CD14-positive monocyte (primary cell): ENCODE measurements around the gene PLEKHG1. TPM values are rescaled to one million over a fixed set of nuclear protein-coding genes. Genes with fewer than 3 reads are reported as not detected.

Source experiments
- DNase-seq, 3 donors: peaks; one replicate each; pipeline ENCODE4 v3.0.0-alpha.2; 2011 to 2022
- H2AFZ ChIP-seq: 2 replicates; pipeline ENCODE4 v1.6.0; 2012; ENCODE audit warnings: mild to moderate bottlenecking, low read depth, low read length, inconsistent platforms; ENCODE audit not compliant: insufficient read depth, poor library complexity, severe bottlenecking
- H3K27ac ChIP-seq, 2 donors: 1 replicate in 1 of 2; 2 replicates in 1 of 2; pipeline ENCODE4 v1.5.1; 2012 to 2013; ENCODE audit warnings: low read length in 2 of 2, control low read depth in 1 of 2, inconsistent platforms in 1 of 2, low read depth in 1 of 2, mild to moderate bottlenecking in 1 of 2
- H3K27me3 ChIP-seq, 2 donors: one replicate each; pipeline versions ENCODE4 v1.6.0 to v1.6.1; 2011 to 2013; ENCODE audit warnings: low read length in 2 of 2; ENCODE audit not compliant: control insufficient read depth in 2 of 2, insufficient read depth in 2 of 2
- H3K36me3 ChIP-seq, 2 donors: replicated peaks in 1 of 2; 1 replicate in 1 of 2; 2 replicates in 1 of 2; pipeline versions ENCODE4 v1.5.1 to v1.6.1; 2012 to 2013; ENCODE audit warnings: low read length in 2 of 2, control low read depth in 1 of 2, inconsistent platforms in 1 of 2, mild to moderate bottlenecking in 1 of 2; ENCODE audit not compliant: insufficient read depth in 2 of 2, control insufficient read depth in 1 of 2
- H3K4me1 ChIP-seq, 2 donors: 1 replicate in 1 of 2; 2 replicates in 1 of 2; pipeline versions ENCODE4 v1.5.1 to v1.6.1; 2012 to 2013; ENCODE audit warnings: low read length in 2 of 2, control low read depth in 1 of 2, inconsistent platforms in 1 of 2, mild to moderate bottlenecking in 1 of 2, moderate library complexity in 1 of 2; ENCODE audit not compliant: insufficient read depth in 2 of 2, control insufficient read depth in 1 of 2
- H3K4me2 ChIP-seq: replicated peaks from 2 replicates; pipeline ENCODE3; 2012; ENCODE audit warnings: low read length, moderate library complexity, mild to moderate bottlenecking; ENCODE audit not compliant: poor library complexity, severe bottlenecking; ENCODE audit errors: extremely low read depth
- H3K4me3 ChIP-seq, 3 experiments: fragments of 200-600 bp in 1 of 3; sonication (generic) in 1 of 3; replicated peaks in 1 of 3; 1 replicate in 2 of 3; 2 replicates in 1 of 3; pipeline ENCODE4 v1.5.1; 2011 to 2013; ENCODE audit warnings: low read length in 3 of 3, mild to moderate bottlenecking in 3 of 3, control low read depth in 2 of 3, low read depth in 2 of 3, inconsistent platforms in 1 of 3, moderate library complexity in 1 of 3
- H3K79me2 ChIP-seq: 2 replicates; pipeline ENCODE4 v1.6.0; 2012; ENCODE audit warnings: mild to moderate bottlenecking, control low read depth, inconsistent platforms, low read length, moderate library complexity; ENCODE audit not compliant: insufficient read depth
- H3K9ac ChIP-seq: 2 replicates; pipeline ENCODE4 v1.6.0; 2017; ENCODE audit warnings: low read length, mild to moderate bottlenecking; ENCODE audit not compliant: insufficient read depth, poor library complexity, severe bottlenecking
- H3K9me3 ChIP-seq, 2 donors: replicated peaks in 1 of 2; 1 replicate in 1 of 2; 2 replicates in 1 of 2; pipeline versions ENCODE4 v1.5.1 to v1.6.1; 2012 to 2013; ENCODE audit warnings: low read length in 2 of 2, control low read depth in 1 of 2; ENCODE audit not compliant: control insufficient read depth in 1 of 2, insufficient read depth in 1 of 2
- H4K20me1 ChIP-seq: 2 replicates; pipeline ENCODE4 v1.6.0; 2012; ENCODE audit warnings: mild to moderate bottlenecking, low read length, control low read depth, moderate library complexity; ENCODE audit not compliant: insufficient read depth
- H3K27ac Mint-ChIP-seq, 7 donors: one replicate each; pipeline ENCODE4 v1.8.0; 2020; ENCODE audit warnings: mild to moderate bottlenecking in 7 of 7, mixed read lengths in 7 of 7, moderate library complexity in 6 of 7, inconsistent platforms in 2 of 7
- H3K27me3 Mint-ChIP-seq, 3 donors: one replicate each; pipeline ENCODE4 v1.8.0; 2021 to 2022; ENCODE audit warnings: low read depth in 3 of 3, mild to moderate bottlenecking in 3 of 3, mixed read lengths in 3 of 3, moderate library complexity in 3 of 3, inconsistent platforms in 1 of 3
- H3K36me3 Mint-ChIP-seq, 2 donors: one replicate each; pipeline ENCODE4 v1.8.0; 2020; ENCODE audit warnings: mixed read lengths in 2 of 2, inconsistent platforms in 1 of 2, mild to moderate bottlenecking in 1 of 2
- H3K4me1 Mint-ChIP-seq: one replicate; pipeline ENCODE4 v1.8.0; 2020; ENCODE audit warnings: mild to moderate bottlenecking, mixed read lengths
- H3K4me3 Mint-ChIP-seq, 2 donors: one replicate each; pipeline ENCODE4 v1.8.0; 2020; ENCODE audit warnings: mild to moderate bottlenecking in 2 of 2, mixed read lengths in 2 of 2, moderate library complexity in 1 of 2
- H3K9me3 Mint-ChIP-seq, 7 donors: one replicate each; pipeline ENCODE4 v1.8.0; 2020 to 2022; ENCODE audit warnings: mixed read lengths in 7 of 7, mild to moderate bottlenecking in 6 of 7, moderate library complexity in 6 of 7, inconsistent platforms in 2 of 7
- WGBS: methylation state at CpG from one replicate; pipeline ENCODE4 v1.1.5; 2013; ENCODE audit warnings: missing lambda C conversion rate; ENCODE audit not compliant: insufficient coverage; 5-methylcytosine and 5-hydroxymethylcytosine counted together
- intact Hi-C, 2 donors: fragments of 100-400 bp; cut with micrococcal nuclease; formaldehyde crosslinking; loops; one replicate each; pipeline versions ENCODE4 v1.15.0 to v1.15.1; 2023
- polyA plus RNA-seq, 3 donors: library from polyadenylated mRNA; depleted of rRNA in 1 of 3; unstranded in 2 of 3; stranded (reverse) in 1 of 3; fragments of 300-500 nt in 2 of 3; fragments of >200 nt in 1 of 3; fragmentation: Illumina TruSeq in 2 of 3; gene quantifications; 1 replicate in 2 of 3; 2 replicates in 1 of 3; pipeline ENCODE4 v1.2.3, GENCODE V29; 2012 to 2021
- TF ChIP-seq, protein P1 (sequence below): fragments of 200-600 bp; IDR thresholded peaks from one replicate; pipeline ENCODE4 v1.8.0; 2022; ENCODE audit warnings: antibody characterized with exemption, mild to moderate bottlenecking

PLEKHG1 gene
- polyA plus RNA-seq, 3 donors: 0.02 to 0.15 (median 0.08) TPM

GRCh38 chr6:150579611-150580010 is 20.1 kb upstream of the PLEKHG1 start:
- Histone ChIP-seq H2AFZ (no peak overlapping the region), H3K9me3 (no peaks in the 10 kb centered on the region), H3K4me1 (peaks cover 0 to 1% of the 10 kb centered on the region in 2 donors), H3K36me3 (no peaks in the 10 kb centered on the region), H3K27ac (no peak overlapping the region), H3K79me2 (no peaks in the 10 kb centered on the region), H3K9ac (no peak overlapping the region), H3K27me3 (peaks cover 0 to 18% of the 10 kb centered on the region in 2 donors), H3K4me3 (no peak overlapping the region), H4K20me1 (no peaks in the 10 kb centered on the region), H3K4me2 (no peak overlapping the region)
- Mint-ChIP-seq H3K27me3 (peaks cover 29 to 57% (median 31%) of the 10 kb centered on the region in 3 donors), H3K9me3 (peaks cover 0 to 2% (median 0%) of the 10 kb centered on the region in 7 donors), H3K27ac (no peak overlapping the region), H3K4me1 (peaks cover 2% of the 10 kb centered on the region), H3K36me3 (no peaks in the 10 kb centered on the region), H3K4me3 (no peak overlapping the region)
- TF ChIP-seq, protein P1, sequence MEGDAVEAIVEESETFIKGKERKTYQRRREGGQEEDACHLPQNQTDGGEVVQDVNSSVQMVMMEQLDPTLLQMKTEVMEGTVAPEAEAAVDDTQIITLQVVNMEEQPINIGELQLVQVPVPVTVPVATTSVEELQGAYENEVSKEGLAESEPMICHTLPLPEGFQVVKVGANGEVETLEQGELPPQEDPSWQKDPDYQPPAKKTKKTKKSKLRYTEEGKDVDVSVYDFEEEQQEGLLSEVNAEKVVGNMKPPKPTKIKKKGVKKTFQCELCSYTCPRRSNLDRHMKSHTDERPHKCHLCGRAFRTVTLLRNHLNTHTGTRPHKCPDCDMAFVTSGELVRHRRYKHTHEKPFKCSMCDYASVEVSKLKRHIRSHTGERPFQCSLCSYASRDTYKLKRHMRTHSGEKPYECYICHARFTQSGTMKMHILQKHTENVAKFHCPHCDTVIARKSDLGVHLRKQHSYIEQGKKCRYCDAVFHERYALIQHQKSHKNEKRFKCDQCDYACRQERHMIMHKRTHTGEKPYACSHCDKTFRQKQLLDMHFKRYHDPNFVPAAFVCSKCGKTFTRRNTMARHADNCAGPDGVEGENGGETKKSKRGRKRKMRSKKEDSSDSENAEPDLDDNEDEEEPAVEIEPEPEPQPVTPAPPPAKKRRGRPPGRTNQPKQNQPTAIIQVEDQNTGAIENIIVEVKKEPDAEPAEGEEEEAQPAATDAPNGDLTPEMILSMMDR: no peak
- no peak for DNase-seq
- WGBS: 100% methylated on average over 2 of the region's 4 CpGs
- intact Hi-C loops: no loop called here

- intact Hi-C loops: no loop called here
- H3K4me2 ChIP-seq: no peak overlapping the region
Observed at GRCh38 chr6:150580489-150580888, 19.2 kb upstream of the PLEKHG1 start.

More at GRCh38 chr6:150580489-150580888, 19.2 kb upstream of the PLEKHG1 start:
- Histone ChIP-seq H4K20me1 (no peaks in the 10 kb centered on the region), H3K27ac (no peak overlapping the region), H3K79me2 (no peaks in the 10 kb centered on the region), H3K4me1 (no peaks in the 10 kb centered on the region), H3K9me3 (no peaks in the 10 kb centered on the region), H2AFZ (no peak overlapping the region), H3K4me3 (no peak overlapping the region), H3K27me3 (peaks cover 0 to 16% of the 10 kb centered on the region in 2 donors), H3K36me3 (no peaks in the 10 kb centered on the region), H3K9ac (no peak overlapping the region)
- Mint-ChIP-seq H3K4me3 (no peak overlapping the region), H3K36me3 (no peaks in the 10 kb centered on the region), H3K4me1 (no peaks in the 10 kb centered on the region), H3K27ac (no peak overlapping the region), H3K9me3 (peaks cover 0 to 2% (median 0%) of the 10 kb centered on the region in 7 donors), H3K27me3 (peaks cover 23 to 51% (median 24%) of the 10 kb centered on the region in 3 donors)
- DNase-seq: no peak
- TF ChIP-seq, protein P1: no peak
- WGBS: 100% methylated on average over 1 of the region's 2 CpGs
